Hepatocyte (in vitro differentiated cells): Measurements from ENCODE around the gene FPR1.

Experiments
- EZH2 ChIP-seq: fragments of 200-600 bp; sonication (generic); IDR thresholded peaks from 2 replicates; pipeline ENCODE4 v1.6.1; 2016; ENCODE audit warnings: antibody characterized with exemption, mild to moderate bottlenecking, borderline replicate concordance
- EZH2phosphoT487 ChIP-seq: fragments of 200-600 bp; sonication (generic); IDR thresholded peaks from one replicate; pipeline ENCODE4 v1.6.1; 2018; ENCODE audit warnings: antibody characterized with exemption, mild to moderate bottlenecking, low read depth, moderate library complexity; ENCODE audit not compliant: unreplicated experiment, severe bottlenecking
- TF ChIP-seq, protein P1 (sequence below): fragments of 200-600 bp; sonication (generic); IDR thresholded peaks from 2 replicates; pipeline ENCODE4 v1.5.1; 2016; ENCODE audit warnings: antibody characterized with exemption, mild to moderate bottlenecking; ENCODE audit not compliant: poor library complexity

DNA sequence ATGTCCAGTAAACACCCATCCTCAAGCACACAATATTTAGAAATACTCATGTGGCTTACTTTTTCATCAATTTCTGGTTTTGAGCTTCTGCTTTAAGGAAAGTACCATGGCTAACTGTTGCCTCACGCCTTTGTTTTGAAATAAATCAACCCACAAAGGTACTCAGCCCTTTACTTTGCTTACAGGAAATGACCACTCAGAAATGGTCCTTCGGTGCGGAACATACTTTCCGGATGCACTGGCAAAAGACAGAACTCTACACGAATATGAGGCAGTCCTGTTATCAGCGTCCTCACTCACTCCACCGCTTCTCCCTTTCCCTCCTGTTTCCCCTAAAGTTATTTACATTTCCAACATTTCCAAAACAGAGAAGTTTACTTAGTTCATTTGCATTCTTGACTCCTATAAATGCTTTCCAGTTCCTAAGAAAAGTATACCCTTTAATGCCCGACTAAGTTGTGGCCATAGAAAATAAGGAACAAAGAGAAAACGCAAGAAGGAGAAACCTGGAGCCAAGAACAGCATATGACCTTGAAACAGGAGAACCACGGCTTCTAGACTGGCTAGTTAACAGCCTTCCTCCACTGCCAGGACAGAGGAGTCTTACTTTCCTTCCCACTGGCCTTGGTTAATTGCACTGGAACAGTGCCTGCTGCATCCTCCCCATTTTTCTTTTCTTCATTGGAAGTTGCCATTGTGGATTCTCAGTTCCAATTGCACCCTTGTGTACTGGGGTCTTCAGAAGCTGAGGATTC lies 19.9 kb upstream of the FPR1 start:
- TF ChIP-seq, protein P1, sequence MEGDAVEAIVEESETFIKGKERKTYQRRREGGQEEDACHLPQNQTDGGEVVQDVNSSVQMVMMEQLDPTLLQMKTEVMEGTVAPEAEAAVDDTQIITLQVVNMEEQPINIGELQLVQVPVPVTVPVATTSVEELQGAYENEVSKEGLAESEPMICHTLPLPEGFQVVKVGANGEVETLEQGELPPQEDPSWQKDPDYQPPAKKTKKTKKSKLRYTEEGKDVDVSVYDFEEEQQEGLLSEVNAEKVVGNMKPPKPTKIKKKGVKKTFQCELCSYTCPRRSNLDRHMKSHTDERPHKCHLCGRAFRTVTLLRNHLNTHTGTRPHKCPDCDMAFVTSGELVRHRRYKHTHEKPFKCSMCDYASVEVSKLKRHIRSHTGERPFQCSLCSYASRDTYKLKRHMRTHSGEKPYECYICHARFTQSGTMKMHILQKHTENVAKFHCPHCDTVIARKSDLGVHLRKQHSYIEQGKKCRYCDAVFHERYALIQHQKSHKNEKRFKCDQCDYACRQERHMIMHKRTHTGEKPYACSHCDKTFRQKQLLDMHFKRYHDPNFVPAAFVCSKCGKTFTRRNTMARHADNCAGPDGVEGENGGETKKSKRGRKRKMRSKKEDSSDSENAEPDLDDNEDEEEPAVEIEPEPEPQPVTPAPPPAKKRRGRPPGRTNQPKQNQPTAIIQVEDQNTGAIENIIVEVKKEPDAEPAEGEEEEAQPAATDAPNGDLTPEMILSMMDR: no peak
- TF ChIP-seq EZH2 (no peak), EZH2phosphoT487 (no peak)
